ENCODE data around the gene ACACA. TPM values are rescaled to one million over a fixed set of nuclear protein-coding genes. Genes with fewer than 3 reads are reported as not detected.

Gene ACACA
- total RNA-seq, 4 donors from 2014 or later, result 30.6 to 102 (median 50.5) TPM

GRCh38 chr17:37322826-37323561 is 83.6 kb downstream of the ACACA start:
- TF ChIP-seq, protein P1, sequence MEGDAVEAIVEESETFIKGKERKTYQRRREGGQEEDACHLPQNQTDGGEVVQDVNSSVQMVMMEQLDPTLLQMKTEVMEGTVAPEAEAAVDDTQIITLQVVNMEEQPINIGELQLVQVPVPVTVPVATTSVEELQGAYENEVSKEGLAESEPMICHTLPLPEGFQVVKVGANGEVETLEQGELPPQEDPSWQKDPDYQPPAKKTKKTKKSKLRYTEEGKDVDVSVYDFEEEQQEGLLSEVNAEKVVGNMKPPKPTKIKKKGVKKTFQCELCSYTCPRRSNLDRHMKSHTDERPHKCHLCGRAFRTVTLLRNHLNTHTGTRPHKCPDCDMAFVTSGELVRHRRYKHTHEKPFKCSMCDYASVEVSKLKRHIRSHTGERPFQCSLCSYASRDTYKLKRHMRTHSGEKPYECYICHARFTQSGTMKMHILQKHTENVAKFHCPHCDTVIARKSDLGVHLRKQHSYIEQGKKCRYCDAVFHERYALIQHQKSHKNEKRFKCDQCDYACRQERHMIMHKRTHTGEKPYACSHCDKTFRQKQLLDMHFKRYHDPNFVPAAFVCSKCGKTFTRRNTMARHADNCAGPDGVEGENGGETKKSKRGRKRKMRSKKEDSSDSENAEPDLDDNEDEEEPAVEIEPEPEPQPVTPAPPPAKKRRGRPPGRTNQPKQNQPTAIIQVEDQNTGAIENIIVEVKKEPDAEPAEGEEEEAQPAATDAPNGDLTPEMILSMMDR (IDR thresholded peaks at IDR 0.05; ENCODE audit: low read depth), result no peak

DNA sequence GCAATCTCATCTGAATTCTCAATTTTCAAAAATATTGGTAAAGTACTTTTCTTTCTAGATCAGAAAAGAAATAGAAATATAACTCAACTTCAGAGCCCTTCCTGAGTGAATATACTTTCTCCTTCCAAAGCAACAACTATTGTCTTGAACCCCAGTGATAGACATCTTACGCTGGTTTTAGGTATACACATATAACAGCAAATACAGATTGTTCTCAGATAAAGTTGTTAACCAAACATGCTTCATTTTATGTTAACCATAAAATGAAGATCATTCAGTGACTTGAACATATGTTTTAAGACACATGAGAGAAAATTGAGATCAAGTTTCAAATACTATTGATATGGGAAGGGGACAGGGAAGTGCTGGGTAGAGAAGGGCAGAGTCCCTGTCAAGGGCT is 84.5 kb downstream of the ACACA start:
- TF ChIP-seq, protein P1 (IDR thresholded peaks at IDR 0.05; ENCODE audit: low read depth), result no peak

- TF ChIP-seq, protein P1 (IDR thresholded peaks at IDR 0.05; ENCODE audit: low read depth), result no peak
These were observed 87.6 kb downstream of the ACACA start for GRCh38 chr17:37318931-37319594.

GRCh38 chr17:37317867-37318266 is 88.8 kb downstream of the ACACA start:
- TF ChIP-seq, protein P1 (IDR thresholded peaks at IDR 0.05; ENCODE audit: low read depth), result no peak

DNA sequence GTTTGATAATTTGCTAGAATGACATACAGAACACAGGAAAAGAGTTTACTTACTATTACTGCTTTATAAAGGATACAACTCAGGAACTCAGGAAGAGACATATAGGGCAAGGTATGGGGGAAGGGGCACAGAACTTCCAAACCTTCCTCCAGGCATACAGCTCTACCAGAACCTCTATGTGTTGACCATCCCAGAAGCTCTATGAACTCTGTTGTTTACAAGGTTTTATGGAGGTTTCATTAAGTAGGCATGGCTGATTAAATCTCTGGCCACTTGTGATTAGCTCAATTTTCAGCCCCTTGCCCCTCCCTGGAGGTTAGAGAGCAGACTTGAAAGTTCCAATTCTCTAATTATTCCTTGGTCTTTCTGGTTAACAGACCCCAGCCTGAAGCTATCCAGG is 91.0 kb downstream of the ACACA start:
- TF ChIP-seq, protein P1 (IDR thresholded peaks at IDR 0.05; ENCODE audit: low read depth), result no peak

- TF ChIP-seq, protein P1 (IDR thresholded peaks at IDR 0.05; ENCODE audit: low read depth), result no peak
These were observed 94.3 kb downstream of the ACACA start for GRCh38 chr17:37312137-37312923.

- TF ChIP-seq, protein P1 (IDR thresholded peaks at IDR 0.05; ENCODE audit: low read depth), result no peak
These were observed 95.7 kb downstream of the ACACA start for GRCh38 chr17:37310940-37311339.

All from subcutaneous adipose tissue (tissue), 4 donors.